ENCODE data around the gene SCN2A.
A peak's percentile ranks its signal among the peaks of the same experiment; 100 is the strongest.

The SCN2A gene

DNA sequence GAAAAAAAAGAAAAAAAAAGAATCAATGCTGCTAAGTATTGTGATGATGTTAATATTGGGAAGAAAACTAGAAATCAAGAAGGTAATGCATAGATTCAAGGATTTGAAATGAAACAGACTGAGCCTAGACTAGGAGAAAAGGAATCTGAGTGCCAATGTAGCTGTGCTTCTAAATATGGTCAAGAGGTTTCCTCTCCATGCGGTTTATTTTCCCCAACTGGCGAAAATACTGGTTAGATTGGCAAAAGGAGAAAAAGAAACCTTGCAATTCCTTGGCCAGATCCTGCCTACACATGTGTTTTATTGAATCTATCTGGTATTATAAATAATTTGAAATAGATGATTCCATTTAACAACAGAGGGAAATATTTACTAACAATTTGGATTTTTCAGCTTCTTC, 41.0 kb upstream of the SCN2A start:
- Histone ChIP-seq H4K20me1 (ENCODE audit: low read depth, low read length) (no peaks in the 10 kb centered on the region), H3K79me2 (ENCODE audit: insufficient read depth, low read length) (no peaks in the 10 kb centered on the region), H3F3A (ENCODE audit: insufficient read depth) (no peaks in the 10 kb centered on the region), H3K36me3 (ENCODE audit: low read length) (no peaks in the 10 kb centered on the region), H3K9ac (ENCODE audit: low read length) (no peak overlapping the region), H3K27ac (ENCODE audit: low read depth, low read length) (no peak overlapping the region), H3K4me2 (ENCODE audit: low read depth, low read length, poor library complexity, severe bottlenecking) (no peak overlapping the region), H3K27me3 (ENCODE audit: low read length) (no peaks in the 10 kb centered on the region), H3K4me3 (ENCODE audit: insufficient read depth, low read length, poor library complexity, severe bottlenecking) (no peak overlapping the region), H3K9me2 (replicated peaks; ENCODE audit: insufficient read depth, low read length) (no peaks in the 10 kb centered on the region), H3K9me3 (ENCODE audit: insufficient read depth, low read length) (no peaks in the 10 kb centered on the region), H2AFZ (ENCODE audit: low read depth, low read length, severe bottlenecking) (no peak overlapping the region)
- TF ChIP-seq EZH2phosphoT487 (conservative IDR thresholded peaks at IDR 0.05; ENCODE audit: low read length) = no peak
- TF ChIP-seq, protein P1, sequence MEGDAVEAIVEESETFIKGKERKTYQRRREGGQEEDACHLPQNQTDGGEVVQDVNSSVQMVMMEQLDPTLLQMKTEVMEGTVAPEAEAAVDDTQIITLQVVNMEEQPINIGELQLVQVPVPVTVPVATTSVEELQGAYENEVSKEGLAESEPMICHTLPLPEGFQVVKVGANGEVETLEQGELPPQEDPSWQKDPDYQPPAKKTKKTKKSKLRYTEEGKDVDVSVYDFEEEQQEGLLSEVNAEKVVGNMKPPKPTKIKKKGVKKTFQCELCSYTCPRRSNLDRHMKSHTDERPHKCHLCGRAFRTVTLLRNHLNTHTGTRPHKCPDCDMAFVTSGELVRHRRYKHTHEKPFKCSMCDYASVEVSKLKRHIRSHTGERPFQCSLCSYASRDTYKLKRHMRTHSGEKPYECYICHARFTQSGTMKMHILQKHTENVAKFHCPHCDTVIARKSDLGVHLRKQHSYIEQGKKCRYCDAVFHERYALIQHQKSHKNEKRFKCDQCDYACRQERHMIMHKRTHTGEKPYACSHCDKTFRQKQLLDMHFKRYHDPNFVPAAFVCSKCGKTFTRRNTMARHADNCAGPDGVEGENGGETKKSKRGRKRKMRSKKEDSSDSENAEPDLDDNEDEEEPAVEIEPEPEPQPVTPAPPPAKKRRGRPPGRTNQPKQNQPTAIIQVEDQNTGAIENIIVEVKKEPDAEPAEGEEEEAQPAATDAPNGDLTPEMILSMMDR (IDR thresholded peaks at IDR 0.05; ENCODE audit: insufficient read depth, low read length, poor library complexity, severe bottlenecking) = no peak

DNA sequence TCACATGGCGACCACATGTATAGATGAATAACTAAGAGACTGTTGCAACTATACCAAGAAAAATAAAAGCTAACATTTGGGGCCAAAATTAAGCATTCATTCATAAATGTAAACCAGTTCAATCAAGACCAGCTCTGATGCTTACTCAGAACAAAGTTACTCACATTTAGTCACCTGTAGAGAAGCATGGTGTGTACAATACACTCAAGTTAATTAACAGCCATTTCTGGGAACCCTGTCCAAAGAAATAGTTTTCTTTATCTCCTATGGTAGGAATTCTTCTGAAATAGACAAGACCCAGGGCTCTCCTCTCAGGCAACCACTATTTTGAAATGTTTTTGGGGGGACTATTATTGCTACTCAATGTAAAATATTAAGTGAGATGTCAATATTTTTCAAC, 37.0 kb upstream of the SCN2A start:
- Histone ChIP-seq H3K4me2 (ENCODE audit: low read depth, low read length, poor library complexity, severe bottlenecking) (no peak overlapping the region), H3K9me3 (ENCODE audit: insufficient read depth, low read length) (no peaks in the 10 kb centered on the region), H3K9me2 (replicated peaks; ENCODE audit: insufficient read depth, low read length) (no peaks in the 10 kb centered on the region), H3K27ac (ENCODE audit: low read depth, low read length) (no peak overlapping the region), H3F3A (ENCODE audit: insufficient read depth) (no peaks in the 10 kb centered on the region), H3K36me3 (ENCODE audit: low read length) (no peaks in the 10 kb centered on the region), H3K27me3 (ENCODE audit: low read length) (no peaks in the 10 kb centered on the region), H3K79me2 (ENCODE audit: insufficient read depth, low read length) (no peaks in the 10 kb centered on the region), H2AFZ (ENCODE audit: low read depth, low read length, severe bottlenecking) (no peak overlapping the region), H3K4me3 (ENCODE audit: insufficient read depth, low read length, poor library complexity, severe bottlenecking) (no peak overlapping the region), H3K9ac (ENCODE audit: low read length) (no peak overlapping the region), H4K20me1 (ENCODE audit: low read depth, low read length) (no peaks in the 10 kb centered on the region)
- no peak for TF ChIP-seq EZH2phosphoT487 (conservative IDR thresholded peaks at IDR 0.05; ENCODE audit: low read length)
- TF ChIP-seq, protein P1 (IDR thresholded peaks at IDR 0.05; ENCODE audit: insufficient read depth, low read length, poor library complexity, severe bottlenecking) = no peak

DNA sequence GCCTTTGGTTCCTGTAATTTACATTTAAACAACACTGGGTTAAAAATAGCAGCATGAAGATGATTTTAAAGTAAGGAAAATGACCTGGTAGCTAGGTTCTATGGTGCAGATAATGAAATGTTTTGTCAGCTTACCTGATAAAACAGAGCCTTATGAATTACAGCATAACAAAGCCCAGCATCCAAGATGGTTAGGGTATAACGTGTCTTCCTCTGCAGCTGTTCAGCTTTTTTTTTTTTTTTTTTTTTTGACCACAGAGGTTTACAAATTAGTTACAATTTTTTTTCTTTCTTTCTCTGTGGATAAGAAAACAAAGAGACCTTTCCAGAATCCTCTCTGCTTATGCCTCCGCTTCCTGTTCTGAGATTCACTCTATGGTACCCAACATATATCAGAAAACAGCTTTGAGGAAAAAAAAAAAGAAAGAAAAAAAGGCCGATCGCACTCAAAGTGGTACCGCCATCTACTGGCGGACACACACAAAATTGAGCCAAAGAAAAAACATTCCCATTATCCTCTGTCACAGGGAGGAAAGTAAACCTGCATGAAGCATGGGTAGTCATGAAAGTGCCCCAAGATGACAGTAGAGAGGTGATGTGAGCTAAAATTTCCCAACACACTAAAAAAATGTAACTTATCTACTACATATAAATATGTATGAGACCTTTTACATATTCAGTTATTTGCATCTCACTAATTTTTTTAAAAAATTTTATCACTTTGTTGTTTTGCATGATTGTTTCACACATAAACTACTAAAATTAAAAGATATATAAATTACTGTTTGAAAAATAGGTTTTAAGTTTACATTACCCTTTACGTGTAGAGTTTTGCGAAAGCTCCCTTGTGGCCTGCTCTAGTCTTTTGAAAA, 35.3 kb upstream of the SCN2A start, which contains the start of gene SCN3A:
Gene SCN3A (minus strand): TSS at position 362 of the 871 bp plus-strand sequence. CDS start 27,656 bp downstream, outside the sequence.
- H4K20me1 ChIP-seq (ENCODE audit: low read depth, low read length) = no peaks in the 10 kb centered on the region
- H3K4me2 ChIP-seq (ENCODE audit: low read depth, low read length, poor library complexity, severe bottlenecking) = no peak within 1 kb of the TSS
- H3K4me3 ChIP-seq (ENCODE audit: insufficient read depth, low read length, poor library complexity, severe bottlenecking) = no peak within 1 kb of the TSS
- no peaks in the 10 kb centered on the region for H3K9me2 ChIP-seq (replicated peaks; ENCODE audit: insufficient read depth, low read length)
- no peaks in the 10 kb centered on the region for H3F3A ChIP-seq (ENCODE audit: insufficient read depth)
- H3K9ac ChIP-seq (ENCODE audit: low read length) = no peak within 1 kb of the TSS
- TF ChIP-seq EZH2phosphoT487 (conservative IDR thresholded peaks at IDR 0.05; ENCODE audit: low read length) = no peak
- TF ChIP-seq, protein P1 (IDR thresholded peaks at IDR 0.05; ENCODE audit: insufficient read depth, low read length, poor library complexity, severe bottlenecking) = peak; percentile 77
- no peaks in the 10 kb centered on the region for H3K36me3 ChIP-seq (ENCODE audit: low read length)
- H2AFZ ChIP-seq (ENCODE audit: low read depth, low read length, severe bottlenecking) = no peak within 1 kb of the TSS
- H3K9me3 ChIP-seq (ENCODE audit: insufficient read depth, low read length) = no peaks in the 10 kb centered on the region
- no peaks in the 10 kb centered on the region for H3K27me3 ChIP-seq (ENCODE audit: low read length)
- no peak within 1 kb of the TSS for H3K27ac ChIP-seq (ENCODE audit: low read depth, low read length)
- no peaks in the 10 kb centered on the region for H3K79me2 ChIP-seq (ENCODE audit: insufficient read depth, low read length)

All from SU-DHL-6 (cell line).